Stomach smooth muscle (tissue), 2 donors: ENCODE data around the gene ATAD1.

ENCODE experiments used
- H3K27ac ChIP-seq: one replicate; pipeline ENCODE4 v1.7.0; 2013; ENCODE audit warnings: mild to moderate bottlenecking, low read length, inconsistent platforms
- H3K27me3 ChIP-seq, 2 donors: one replicate each; pipeline ENCODE4 v1.7.0; 2013; ENCODE audit warnings: low read length in 2 of 2; ENCODE audit not compliant: insufficient read depth in 2 of 2, control insufficient read depth in 1 of 2
- H3K36me3 ChIP-seq, 2 donors: one replicate each; pipeline ENCODE4 v1.7.0; 2013; ENCODE audit warnings: low read length in 2 of 2; ENCODE audit not compliant: control insufficient read depth in 2 of 2, insufficient read depth in 2 of 2
- H3K4me1 ChIP-seq: one replicate; pipeline ENCODE4 v1.7.0; 2013; ENCODE audit warnings: low read length; ENCODE audit not compliant: control insufficient read depth, insufficient read depth
- H3K4me3 ChIP-seq, 2 donors: one replicate each; pipeline ENCODE4 v1.7.0; 2013; ENCODE audit warnings: low read length in 2 of 2
- H3K9ac ChIP-seq, 2 donors: one replicate each; pipeline ENCODE4 v1.7.0; 2013; ENCODE audit warnings: low read length in 2 of 2, mild to moderate bottlenecking in 1 of 2
- H3K9me3 ChIP-seq, 2 donors: one replicate each; pipeline ENCODE4 v1.7.0; 2013; ENCODE audit warnings: low read length in 2 of 2; ENCODE audit not compliant: control insufficient read depth in 2 of 2
- donor health status: healthy.
- donor health status: Pancreatic carcinoma.

ATAD1 gene

GRCh38 chr10:87846023-87846422, 28.0 kb upstream of the ATAD1 start:
- H3K4me1 ChIP-seq = no peaks in the 10 kb centered on the region
- no peak overlapping the region for H3K9ac ChIP-seq
- no peak overlapping the region for H3K27ac ChIP-seq
- H3K9me3 ChIP-seq = no peaks in the 10 kb centered on the region
- H3K36me3 ChIP-seq = no peaks in the 10 kb centered on the region
- H3K4me3 ChIP-seq = no peak overlapping the region
- H3K27me3 ChIP-seq = no peaks in the 10 kb centered on the region

DNA sequence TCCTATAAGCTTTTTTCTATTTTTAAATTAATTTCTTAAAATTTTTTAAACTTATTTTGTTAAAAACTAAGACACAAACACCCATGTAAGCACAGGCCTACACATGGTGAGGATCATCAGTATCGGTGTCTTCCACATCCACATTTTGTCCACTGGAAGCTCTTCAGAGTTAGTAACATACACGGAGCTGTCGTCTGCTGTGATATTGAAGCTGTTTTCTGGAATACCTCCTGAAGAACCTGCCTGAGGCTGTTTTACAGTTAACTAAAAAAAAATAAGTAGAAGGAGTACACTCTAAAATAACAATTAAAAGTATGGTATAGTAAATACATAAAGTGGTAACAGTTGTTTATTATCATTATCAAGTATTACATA, 27.6 kb upstream of the ATAD1 start:
- Histone ChIP-seq H3K4me1 (no peaks in the 10 kb centered on the region), H3K4me3 (no peak overlapping the region), H3K27me3 (no peaks in the 10 kb centered on the region), H3K9ac (no peak overlapping the region), H3K9me3 (no peaks in the 10 kb centered on the region), H3K27ac (no peak overlapping the region), H3K36me3 (no peaks in the 10 kb centered on the region)

DNA sequence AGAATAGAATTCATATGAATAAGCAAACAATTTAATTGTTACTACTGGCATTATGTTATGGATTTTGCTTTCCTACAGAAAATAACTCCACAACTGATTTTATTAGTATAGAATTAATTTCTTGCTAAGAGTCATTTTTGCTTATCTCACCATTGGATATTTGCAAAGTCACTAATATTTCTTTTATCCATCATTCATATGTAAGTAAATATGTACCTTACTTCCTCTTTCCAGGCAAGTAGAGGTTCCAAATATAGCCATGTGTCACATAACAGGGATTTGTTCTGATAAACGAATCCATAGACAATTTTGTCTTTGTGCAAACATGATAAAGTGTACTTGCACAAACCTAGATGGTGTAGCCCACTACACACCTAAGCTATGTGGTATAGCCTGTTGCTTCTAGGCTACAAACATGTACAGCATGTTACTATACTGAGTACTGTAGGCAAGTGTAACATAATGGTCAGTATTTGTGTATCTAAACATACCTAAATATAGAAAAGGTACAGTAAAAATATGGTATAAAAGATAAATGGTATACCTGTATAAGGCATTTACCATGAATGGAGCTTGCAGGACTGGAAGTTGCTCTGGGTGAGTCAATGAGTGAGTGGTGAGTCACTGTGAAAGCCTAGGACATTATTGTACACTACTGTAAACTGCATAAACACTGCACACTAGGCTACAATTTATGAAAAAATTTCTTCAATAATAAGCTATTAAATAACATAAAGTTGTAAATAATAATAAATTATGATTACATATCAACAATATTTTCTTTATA, 27.0 kb upstream of the ATAD1 start:
- Histone ChIP-seq H3K4me1 (no peaks in the 10 kb centered on the region), H3K27ac (no peak overlapping the region), H3K9me3 (no peaks in the 10 kb centered on the region), H3K4me3 (no peak overlapping the region), H3K36me3 (no peaks in the 10 kb centered on the region), H3K9ac (no peak overlapping the region), H3K27me3 (no peaks in the 10 kb centered on the region)

GRCh38 chr10:87843714-87844113, 25.7 kb upstream of the ATAD1 start:
- H3K27me3 ChIP-seq = no peaks in the 10 kb centered on the region
- H3K9me3 ChIP-seq = no peaks in the 10 kb centered on the region
- no peaks in the 10 kb centered on the region for H3K4me1 ChIP-seq

GRCh38 chr10:87842776-87843497, 24.9 kb upstream of the ATAD1 start:
- no peak overlapping the region for H3K9ac ChIP-seq
- no peaks in the 10 kb centered on the region for H3K36me3 ChIP-seq
- no peak overlapping the region for H3K4me3 ChIP-seq
- H3K4me1 ChIP-seq = no peaks in the 10 kb centered on the region
- no peak overlapping the region for H3K27ac ChIP-seq
- H3K27me3 ChIP-seq = no peaks in the 10 kb centered on the region
- H3K9me3 ChIP-seq = no peaks in the 10 kb centered on the region

More at GRCh38 chr10:87843714-87844113, 25.7 kb upstream of the ATAD1 start:
- H3K9ac ChIP-seq = no peak overlapping the region
- no peak overlapping the region for H3K27ac ChIP-seq
- no peaks in the 10 kb centered on the region for H3K36me3 ChIP-seq
- no peak overlapping the region for H3K4me3 ChIP-seq

- no peaks in the 10 kb centered on the region for H3K27me3 ChIP-seq
- H3K4me1 ChIP-seq = no peaks in the 10 kb centered on the region
- no peaks in the 10 kb centered on the region for H3K36me3 ChIP-seq
- H3K27ac ChIP-seq = no peak overlapping the region
- H3K9me3 ChIP-seq = no peaks in the 10 kb centered on the region
- no peak overlapping the region for H3K9ac ChIP-seq
- no peak overlapping the region for H3K4me3 ChIP-seq
Measured at GRCh38 chr10:87842220-87842641, 24.2 kb upstream of the ATAD1 start.

DNA sequence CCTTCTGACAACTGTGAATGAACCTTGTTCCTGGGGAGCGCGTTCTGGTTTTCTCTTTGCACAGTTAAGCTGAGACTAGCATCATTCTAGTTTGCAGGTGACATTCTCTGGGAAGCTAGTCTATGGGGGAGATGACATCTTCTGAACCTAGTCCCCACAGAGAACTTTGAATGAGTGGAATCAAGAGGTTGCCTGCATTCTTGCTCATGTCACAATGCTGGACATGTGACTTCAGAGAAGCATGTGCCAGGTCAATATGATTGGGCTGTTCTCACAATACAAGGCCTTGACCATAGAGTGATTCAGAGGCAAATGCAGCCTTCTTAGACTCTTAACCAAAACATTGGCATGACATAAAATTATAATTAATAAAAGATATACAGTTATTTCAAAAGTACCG, 23.2 kb upstream of the ATAD1 start:
- H3K4me3 ChIP-seq = no peak overlapping the region
- no peaks in the 10 kb centered on the region for H3K36me3 ChIP-seq
- H3K27me3 ChIP-seq = no peaks in the 10 kb centered on the region
- H3K9me3 ChIP-seq = no peaks in the 10 kb centered on the region
- no peak overlapping the region for H3K9ac ChIP-seq
- no peaks in the 10 kb centered on the region for H3K4me1 ChIP-seq
- H3K27ac ChIP-seq = no peak overlapping the region

DNA sequence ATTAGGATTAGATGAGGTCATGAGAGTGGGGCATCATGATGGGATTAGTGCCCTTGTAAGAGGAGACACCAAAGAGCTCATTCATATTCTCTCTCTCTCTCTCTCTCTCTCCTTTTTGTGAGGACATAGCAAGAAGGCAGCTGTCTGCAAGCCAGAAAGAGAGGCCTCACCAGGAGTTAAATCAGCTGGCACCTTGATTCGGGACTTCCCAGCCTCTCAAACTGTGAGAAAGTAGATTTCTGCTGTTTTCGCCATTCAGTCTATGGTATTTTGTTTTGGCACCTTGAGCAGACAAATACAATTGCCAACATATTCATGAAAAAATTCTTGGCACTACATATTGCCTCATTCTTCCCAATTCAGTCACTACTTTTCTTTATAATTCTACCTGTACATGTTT, 20.6 kb upstream of the ATAD1 start:
- H3K4me1 ChIP-seq = no peaks in the 10 kb centered on the region
- no peaks in the 10 kb centered on the region for H3K27me3 ChIP-seq
- H3K4me3 ChIP-seq = no peak overlapping the region
- H3K9me3 ChIP-seq = no peaks in the 10 kb centered on the region
- H3K9ac ChIP-seq = no peak overlapping the region
- H3K36me3 ChIP-seq = no peaks in the 10 kb centered on the region
- H3K27ac ChIP-seq = no peak overlapping the region

DNA sequence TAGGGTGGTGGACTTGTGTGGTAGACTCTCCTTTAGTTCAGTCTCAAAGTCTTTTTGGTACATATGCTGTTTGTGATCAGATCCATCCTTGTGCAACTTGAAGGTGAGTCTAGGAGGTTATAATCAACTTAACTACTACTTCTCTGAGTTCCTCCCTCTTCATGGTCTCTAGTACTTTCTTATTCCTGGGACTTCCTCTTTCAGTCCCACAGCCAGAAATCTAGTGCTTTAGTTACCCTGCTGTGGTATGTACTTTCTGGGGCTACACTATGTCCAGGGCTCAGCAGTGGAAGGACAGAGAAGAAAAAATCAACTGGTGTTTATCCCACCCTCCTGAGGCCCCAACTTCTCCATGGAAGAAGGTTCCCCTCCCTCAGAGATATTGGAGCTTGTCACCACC, 19.4 kb upstream of the ATAD1 start:
- Histone ChIP-seq H3K9ac (no peak overlapping the region), H3K27ac (no peak overlapping the region), H3K27me3 (no peaks in the 10 kb centered on the region), H3K36me3 (no peaks in the 10 kb centered on the region), H3K4me1 (no peaks in the 10 kb centered on the region), H3K9me3 (no peaks in the 10 kb centered on the region), H3K4me3 (no peak overlapping the region)

DNA sequence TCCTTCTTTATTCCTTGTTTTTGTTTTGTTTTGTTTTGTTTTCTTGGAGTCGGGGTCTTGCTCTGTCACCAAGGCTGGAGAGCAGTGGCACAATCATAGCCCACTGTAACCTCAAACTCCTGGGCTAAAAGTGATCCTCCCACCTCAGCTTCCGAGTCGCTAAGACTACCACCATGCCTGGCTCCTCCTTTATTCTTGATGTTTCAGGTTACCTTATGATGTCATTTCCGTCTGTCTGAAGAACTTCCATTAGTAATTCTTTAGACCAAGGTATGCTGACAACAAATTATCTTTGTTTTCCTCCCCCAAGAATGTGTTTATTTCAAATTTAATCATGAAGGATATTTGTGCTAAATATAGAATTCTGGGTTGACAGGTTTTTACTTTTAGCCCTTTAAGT, 18.1 kb upstream of the ATAD1 start:
- Histone ChIP-seq H3K27ac (no peak overlapping the region), H3K36me3 (no peaks in the 10 kb centered on the region), H3K4me3 (no peak overlapping the region), H3K4me1 (no peaks in the 10 kb centered on the region), H3K27me3 (no peaks in the 10 kb centered on the region), H3K9me3 (no peaks in the 10 kb centered on the region), H3K9ac (no peak overlapping the region)
